Neural cell (in vitro differentiated cells): ENCODE measurements around the gene NME9. TPM values are rescaled to one million over a fixed set of nuclear protein-coding genes. Genes with fewer than 3 reads are reported as not detected.

ENCODE experiments used
- H2AFZ ChIP-seq: fragments of 200-600, 300-800 bp; sonication (generic), shearing (Covaris generic); 2 replicates; pipeline ENCODE4 v1.6.0; 2014; ENCODE audit warnings: low read depth, mild to moderate bottlenecking, antibody characterized with exemption, low read length, moderate library complexity
- H3F3A ChIP-seq: fragments of 200-600 bp; shearing (Covaris generic); 2 replicates; pipeline ENCODE4 v1.6.1; 2016; ENCODE audit warnings: mild to moderate bottlenecking, moderate library complexity, mixed read lengths, antibody characterized with exemption, low read length; ENCODE audit not compliant: insufficient read depth, poor library complexity, severe bottlenecking
- H3K27ac ChIP-seq: fragments of 200-600, 300-800 bp; sonication (generic), shearing (Covaris generic); 2 replicates; pipeline ENCODE4 v1.5.1; 2014; ENCODE audit warnings: mild to moderate bottlenecking, low read length, moderate library complexity
- H3K27me3 ChIP-seq: fragments of 300-800, 200-600 bp; sonication (generic), shearing (Covaris generic); 2 replicates; pipeline ENCODE4 v1.6.0; 2014; ENCODE audit warnings: mild to moderate bottlenecking, low read depth, low read length, moderate library complexity; ENCODE audit not compliant: insufficient read depth
- H3K36me3 ChIP-seq: fragments of 300-800, 200-600 bp; sonication (generic), shearing (Covaris generic); 2 replicates; pipeline ENCODE4 v1.5.1; 2014; ENCODE audit warnings: mild to moderate bottlenecking, antibody characterized with exemption, low read length, moderate library complexity; ENCODE audit not compliant: insufficient read depth
- H3K4me2 ChIP-seq: fragments of 300-800, 200-600 bp; sonication (generic), shearing (Covaris generic); 2 replicates; pipeline ENCODE4 v1.6.0; 2014; ENCODE audit warnings: mild to moderate bottlenecking, low read length
- H3K4me3 ChIP-seq: fragments of 300-800, 200-600 bp; sonication (generic), shearing (Covaris generic); 2 replicates; pipeline ENCODE4 v1.5.1; 2014; ENCODE audit warnings: mild to moderate bottlenecking, low read length, moderate library complexity
- H3K79me2 ChIP-seq: fragments of 200-600 bp; shearing (Covaris generic); replicated peaks from 2 replicates; pipeline ENCODE4 v1.6.0; 2014; ENCODE audit warnings: mild to moderate bottlenecking, low read length, moderate library complexity; ENCODE audit not compliant: insufficient read depth
- H3K9ac ChIP-seq: fragments of 300-800, 200-600 bp; sonication (generic), shearing (Covaris generic); 2 replicates; pipeline ENCODE4 v1.6.1; 2016; ENCODE audit warnings: mild to moderate bottlenecking, low read length, mixed read lengths
- H3K9me2 ChIP-seq: fragments of 200-600 bp; shearing (Covaris generic); 2 replicates; pipeline ENCODE4 v1.6.1; 2016; ENCODE audit warnings: mild to moderate bottlenecking, low read length, mixed read lengths; ENCODE audit not compliant: insufficient read depth
- H3K9me3 ChIP-seq: fragments of 200-600, 300-800 bp; sonication (generic), shearing (Covaris generic); 2 replicates; pipeline ENCODE4 v1.6.1; 2016; ENCODE audit warnings: mild to moderate bottlenecking, mixed run types, low read length, moderate library complexity, mixed read lengths
- H4K20me1 ChIP-seq: fragments of 200-600 bp; shearing (Covaris generic); 2 replicates; pipeline ENCODE4 v1.6.1; 2016; ENCODE audit warnings: mild to moderate bottlenecking, mixed run types; ENCODE audit not compliant: insufficient read depth
- CTCF ChIP-seq: fragments of 450-650 bp; IDR thresholded peaks from 2 replicates; pipeline ENCODE4 v1.5.1; 2014; ENCODE audit warnings: antibody characterized with exemption, mild to moderate bottlenecking, moderate library complexity; ENCODE audit not compliant: poor library complexity, severe bottlenecking
- EP300 ChIP-seq: fragments of 450-650 bp; conservative IDR thresholded peaks from 2 replicates; pipeline ENCODE4 v1.6.1; 2014; ENCODE audit warnings: antibody characterized with exemption, mild to moderate bottlenecking, moderate library complexity; ENCODE audit not compliant: poor library complexity, severe bottlenecking
- EZH2 ChIP-seq: fragments of 200-600, 300-800 bp; shearing (Covaris generic), sonication (generic); IDR thresholded peaks from 2 replicates; pipeline ENCODE4 v1.6.1; 2014; ENCODE audit warnings: antibody characterized with exemption, low read length, borderline replicate concordance, mild to moderate bottlenecking; ENCODE audit not compliant: insufficient read depth, poor library complexity, severe bottlenecking
- MXI1 ChIP-seq: fragments of 450-650 bp; conservative IDR thresholded peaks from 2 replicates; pipeline ENCODE4 v1.6.1; 2014; ENCODE audit warnings: antibody characterized with exemption, mild to moderate bottlenecking; ENCODE audit not compliant: poor library complexity, severe bottlenecking
- POLR2AphosphoS5 ChIP-seq: IDR thresholded peaks from 2 replicates; pipeline ENCODE4 v1.6.1; 2012
- RAD21 ChIP-seq: fragments of 450-650 bp; conservative IDR thresholded peaks from 2 replicates; pipeline ENCODE4 v1.6.1; 2014; ENCODE audit warnings: antibody characterized with exemption, mild to moderate bottlenecking, moderate library complexity
- REST ChIP-seq: IDR thresholded peaks from 2 replicates; pipeline ENCODE4 v1.6.1; 2012; ENCODE audit warnings: borderline replicate concordance
- SMC3 ChIP-seq: fragments of 450-650 bp; conservative IDR thresholded peaks from 2 replicates; pipeline ENCODE4 v1.6.1; 2014; ENCODE audit warnings: antibody characterized with exemption, mild to moderate bottlenecking, moderate library complexity; ENCODE audit not compliant: poor library complexity
- TAF1 ChIP-seq: IDR thresholded peaks from 2 replicates; pipeline ENCODE4 v1.6.1; 2012; ENCODE audit warnings: low read depth
- polyA plus RNA-seq: library from polyadenylated mRNA; depleted of rRNA; stranded (reverse); fragments of >200 nt; gene quantifications from 2 replicates; pipeline ENCODE4 v1.2.3, GENCODE V29; 2014

Gene NME9
- polyA plus RNA-seq, 1 donor from 2014 or later: 17.4 TPM

DNA sequence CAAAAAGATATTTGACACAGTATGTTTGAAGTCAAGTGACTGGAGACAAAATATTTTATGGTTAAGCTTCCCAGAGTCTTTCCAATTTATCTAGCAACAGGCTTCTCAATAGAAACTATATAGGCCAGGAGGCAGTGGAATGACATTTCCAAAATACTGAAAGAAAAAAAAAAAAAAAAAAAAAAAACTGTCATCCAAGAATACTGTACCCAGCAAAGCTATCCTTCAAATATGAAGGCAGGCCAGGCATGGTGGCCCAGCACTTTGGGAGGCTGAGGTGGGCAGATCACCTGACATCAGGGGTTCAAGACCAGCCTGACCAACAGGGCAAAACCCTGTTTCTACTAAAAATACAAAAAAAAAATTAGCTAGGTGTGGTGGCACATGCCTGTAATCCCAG, 20.9 kb downstream of the NME9 start:
- no peaks in the 10 kb centered on the region for H4K20me1 ChIP-seq
- no peaks in the 10 kb centered on the region for H3F3A ChIP-seq
- TF ChIP-seq MXI1 (no peak), EP300 (no peak), REST (no peak), EZH2 (no peak), TAF1 (no peak), RAD21 (no peak), SMC3 (no peak), CTCF (no peak), POLR2AphosphoS5 (no peak)
- no peaks in the 10 kb centered on the region for H3K79me2 ChIP-seq
- H3K27me3 ChIP-seq: no peaks in the 10 kb centered on the region
- no peaks in the 10 kb centered on the region for H3K36me3 ChIP-seq
- H3K9me3 ChIP-seq: peaks cover 8% of the 10 kb centered on the region
- H3K9me2 ChIP-seq: no peaks in the 10 kb centered on the region
- H3K4me3 ChIP-seq: no peak overlapping the region
- no peak overlapping the region for H3K4me2 ChIP-seq
- no peak overlapping the region for H3K27ac ChIP-seq
- H3K9ac ChIP-seq: no peak overlapping the region
- H2AFZ ChIP-seq: no peak overlapping the region

DNA sequence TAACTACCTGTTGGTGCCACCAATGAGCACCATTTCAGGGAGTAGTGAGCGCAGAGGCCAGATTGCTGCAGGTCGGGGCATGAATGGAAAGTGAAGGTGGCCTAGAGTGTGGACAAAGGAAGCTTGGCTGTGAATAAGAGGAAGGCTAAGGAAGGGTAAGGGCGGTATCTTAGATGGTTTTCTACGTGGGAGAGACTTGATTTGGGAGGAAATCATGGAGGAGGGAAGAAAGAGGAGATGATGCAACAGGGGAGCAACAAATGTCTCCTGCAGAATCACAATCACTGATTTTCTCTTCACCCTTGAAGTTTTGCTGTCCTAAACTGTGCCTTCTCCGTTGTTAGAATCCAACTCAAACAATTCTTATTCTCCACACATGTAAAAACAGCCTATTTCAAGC, 21.8 kb downstream of the NME9 start:
- Histone ChIP-seq H3K9ac (no peak overlapping the region), H3K27ac (no peak overlapping the region), H3K27me3 (no peaks in the 10 kb centered on the region), H2AFZ (no peak overlapping the region), H3K4me2 (no peak overlapping the region), H4K20me1 (no peaks in the 10 kb centered on the region), H3K9me3 (peaks cover 8% of the 10 kb centered on the region), H3K36me3 (no peaks in the 10 kb centered on the region), H3K4me3 (no peak overlapping the region), H3K9me2 (no peaks in the 10 kb centered on the region), H3F3A (no peaks in the 10 kb centered on the region), H3K79me2 (no peaks in the 10 kb centered on the region)
- TF ChIP-seq SMC3 (no peak), TAF1 (no peak), MXI1 (no peak), POLR2AphosphoS5 (no peak), REST (no peak), RAD21 (no peak), EP300 (no peak), CTCF (no peak), EZH2 (no peak)
